ENCODE data around the gene SSH3.
A peak's percentile ranks its signal among the peaks of the same experiment; 100 is the strongest.

SSH3 gene

GRCh38 chr11:67278939-67279588, 24.3 kb upstream of the SSH3 start:
- DNase-seq (ENCODE audit: low read depth in 2 of 2), result no peak

GRCh38 chr11:67279589-67280340, 23.6 kb upstream of the SSH3 start:
- no peak for DNase-seq (ENCODE audit: low read depth in 2 of 2)

- no peak for DNase-seq (ENCODE audit: low read depth in 2 of 2)
Measured at GRCh38 chr11:67280341-67280787, 23.0 kb upstream of the SSH3 start.

- no peak for DNase-seq (ENCODE audit: low read depth in 2 of 2)
Measured at GRCh38 chr11:67280788-67281551, 22.4 kb upstream of the SSH3 start.

- no peak for DNase-seq (ENCODE audit: low read depth in 2 of 2)
Measured at GRCh38 chr11:67281552-67282150, 21.7 kb upstream of the SSH3 start.

GRCh38 chr11:67282155-67282875, 21.0 kb upstream of the SSH3 start:
- no peak for DNase-seq (ENCODE audit: low read depth in 2 of 2)

GRCh38 chr11:67282876-67283371, 20.4 kb upstream of the SSH3 start:
- no peak for DNase-seq (ENCODE audit: low read depth in 2 of 2)

GRCh38 chr11:67283481-67283963, 19.8 kb upstream of the SSH3 start:
- DNase-seq (ENCODE audit: low read depth in 2 of 2), result no peak

- no peak for DNase-seq (ENCODE audit: low read depth in 2 of 2)
Measured at GRCh38 chr11:67284811-67285540, 18.4 kb upstream of the SSH3 start.

- DNase-seq (ENCODE audit: low read depth in 2 of 2), result no peak
Measured at GRCh38 chr11:67285541-67286498, 17.5 kb upstream of the SSH3 start.

- no peak for DNase-seq (ENCODE audit: low read depth in 2 of 2)
Measured at GRCh38 chr11:67286621-67287333, 16.6 kb upstream of the SSH3 start.

- no peak for DNase-seq (ENCODE audit: low read depth in 2 of 2)
Measured at GRCh38 chr11:67287355-67288197, 15.8 kb upstream of the SSH3 start.

- DNase-seq (ENCODE audit: low read depth in 2 of 2), result no peak
Measured at GRCh38 chr11:67288198-67288451, 15.2 kb upstream of the SSH3 start.

- peak; percentile 86 to 87 for DNase-seq (ENCODE audit: low read depth in 2 of 2)
Measured at GRCh38 chr11:67288452-67289225, 14.7 kb upstream of the SSH3 start.

GRCh38 chr11:67289226-67289650, 14.1 kb upstream of the SSH3 start, which contains the start of gene ANKRD13D:
ANKRD13D (plus strand) TSS chr11:67289303; CDS start chr11:67289461, 158 bp downstream.
- no peak for DNase-seq (ENCODE audit: low read depth in 2 of 2)

GRCh38 chr11:67289651-67290479, 13.5 kb upstream of the SSH3 start:
- no peak for DNase-seq (ENCODE audit: low read depth in 2 of 2)
